ENCODE data around the gene SLC25A6.
"Not testable (repeated sequence)": the region's sequence is repeated elsewhere in the genome, so short reads cannot be mapped to it uniquely, and the experiment has no call there.

DNA sequence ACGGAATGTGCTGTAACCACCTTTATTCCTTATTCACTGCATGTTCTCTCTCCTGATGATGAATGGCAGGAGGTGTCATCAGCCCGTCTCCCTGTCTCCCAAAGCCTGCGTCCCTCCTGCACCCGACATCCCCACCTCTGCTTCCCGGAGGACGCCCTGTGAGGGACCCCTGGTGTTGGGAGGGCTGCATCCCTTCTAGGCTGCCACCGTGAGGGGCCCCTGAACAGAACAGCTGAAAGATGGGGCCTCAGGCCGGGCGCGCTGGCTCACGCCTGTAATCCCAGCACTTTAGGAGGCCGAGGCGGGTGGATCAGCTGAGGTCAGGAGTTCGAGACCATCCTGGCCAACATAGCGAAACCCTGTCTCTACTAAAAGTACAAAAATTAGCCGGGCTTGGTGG lies 34.4 kb upstream of the SLC25A6 start:
- TF ChIP-seq EP300 (IDR thresholded peaks at IDR 0.05); BCL3 (IDR thresholded peaks at IDR 0.05); POLR2A (IDR thresholded peaks at IDR 0.05; ENCODE audit: low read length); RCOR1 (IDR thresholded peaks at IDR 0.05; ENCODE audit: low read depth, low read length); RARB (CRISPR knock-in tag; IDR thresholded peaks at IDR 0.05): not testable (repeated sequence)
- TF ChIP-seq, protein P1, sequence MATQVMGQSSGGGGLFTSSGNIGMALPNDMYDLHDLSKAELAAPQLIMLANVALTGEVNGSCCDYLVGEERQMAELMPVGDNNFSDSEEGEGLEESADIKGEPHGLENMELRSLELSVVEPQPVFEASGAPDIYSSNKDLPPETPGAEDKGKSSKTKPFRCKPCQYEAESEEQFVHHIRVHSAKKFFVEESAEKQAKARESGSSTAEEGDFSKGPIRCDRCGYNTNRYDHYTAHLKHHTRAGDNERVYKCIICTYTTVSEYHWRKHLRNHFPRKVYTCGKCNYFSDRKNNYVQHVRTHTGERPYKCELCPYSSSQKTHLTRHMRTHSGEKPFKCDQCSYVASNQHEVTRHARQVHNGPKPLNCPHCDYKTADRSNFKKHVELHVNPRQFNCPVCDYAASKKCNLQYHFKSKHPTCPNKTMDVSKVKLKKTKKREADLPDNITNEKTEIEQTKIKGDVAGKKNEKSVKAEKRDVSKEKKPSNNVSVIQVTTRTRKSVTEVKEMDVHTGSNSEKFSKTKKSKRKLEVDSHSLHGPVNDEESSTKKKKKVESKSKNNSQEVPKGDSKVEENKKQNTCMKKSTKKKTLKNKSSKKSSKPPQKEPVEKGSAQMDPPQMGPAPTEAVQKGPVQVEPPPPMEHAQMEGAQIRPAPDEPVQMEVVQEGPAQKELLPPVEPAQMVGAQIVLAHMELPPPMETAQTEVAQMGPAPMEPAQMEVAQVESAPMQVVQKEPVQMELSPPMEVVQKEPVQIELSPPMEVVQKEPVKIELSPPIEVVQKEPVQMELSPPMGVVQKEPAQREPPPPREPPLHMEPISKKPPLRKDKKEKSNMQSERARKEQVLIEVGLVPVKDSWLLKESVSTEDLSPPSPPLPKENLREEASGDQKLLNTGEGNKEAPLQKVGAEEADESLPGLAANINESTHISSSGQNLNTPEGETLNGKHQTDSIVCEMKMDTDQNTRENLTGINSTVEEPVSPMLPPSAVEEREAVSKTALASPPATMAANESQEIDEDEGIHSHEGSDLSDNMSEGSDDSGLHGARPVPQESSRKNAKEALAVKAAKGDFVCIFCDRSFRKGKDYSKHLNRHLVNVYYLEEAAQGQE (IDR thresholded peaks at IDR 0.05), result not testable (repeated sequence)
- TF ChIP-seq, protein P2, sequence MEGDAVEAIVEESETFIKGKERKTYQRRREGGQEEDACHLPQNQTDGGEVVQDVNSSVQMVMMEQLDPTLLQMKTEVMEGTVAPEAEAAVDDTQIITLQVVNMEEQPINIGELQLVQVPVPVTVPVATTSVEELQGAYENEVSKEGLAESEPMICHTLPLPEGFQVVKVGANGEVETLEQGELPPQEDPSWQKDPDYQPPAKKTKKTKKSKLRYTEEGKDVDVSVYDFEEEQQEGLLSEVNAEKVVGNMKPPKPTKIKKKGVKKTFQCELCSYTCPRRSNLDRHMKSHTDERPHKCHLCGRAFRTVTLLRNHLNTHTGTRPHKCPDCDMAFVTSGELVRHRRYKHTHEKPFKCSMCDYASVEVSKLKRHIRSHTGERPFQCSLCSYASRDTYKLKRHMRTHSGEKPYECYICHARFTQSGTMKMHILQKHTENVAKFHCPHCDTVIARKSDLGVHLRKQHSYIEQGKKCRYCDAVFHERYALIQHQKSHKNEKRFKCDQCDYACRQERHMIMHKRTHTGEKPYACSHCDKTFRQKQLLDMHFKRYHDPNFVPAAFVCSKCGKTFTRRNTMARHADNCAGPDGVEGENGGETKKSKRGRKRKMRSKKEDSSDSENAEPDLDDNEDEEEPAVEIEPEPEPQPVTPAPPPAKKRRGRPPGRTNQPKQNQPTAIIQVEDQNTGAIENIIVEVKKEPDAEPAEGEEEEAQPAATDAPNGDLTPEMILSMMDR (IDR thresholded peaks at IDR 0.05), result not testable (repeated sequence)
